Parathyroid adenoma (tissue), 2 donors: ENCODE results near the gene OCA2.
"Not testable (repeated sequence)": the region's sequence is repeated elsewhere in the genome, so short reads cannot be mapped to it uniquely, and the experiment has no call there.

Source experiments
- H2AFZ ChIP-seq: fragments of 300-600 bp; sonication (generic); one replicate; pipeline ENCODE4 v1.7.0; 2017; ENCODE audit warnings: antibody characterized with exemption, mild to moderate bottlenecking
- H3K27ac ChIP-seq: fragments of 300-600 bp; sonication (generic); one replicate; pipeline ENCODE4 v1.7.0; 2017
- H3K27me3 ChIP-seq: fragments of 300-600 bp; sonication (generic); one replicate; pipeline ENCODE4 v1.7.0; 2017; ENCODE audit warnings: low read length; ENCODE audit not compliant: control insufficient read depth, insufficient read depth
- H3K36me3 ChIP-seq: fragments of 300-600 bp; sonication (generic); one replicate; pipeline ENCODE4 v1.7.0; 2017; ENCODE audit warnings: low read length; ENCODE audit not compliant: control insufficient read depth, insufficient read depth
- H3K4me1 ChIP-seq: fragments of 300-600 bp; sonication (generic); one replicate; pipeline ENCODE4 v1.7.0; 2017; ENCODE audit warnings: control low read depth
- H3K4me2 ChIP-seq: fragments of 300-600 bp; sonication (generic); one replicate; pipeline ENCODE4 v1.7.0; 2017; ENCODE audit warnings: low read length
- H3K4me3 ChIP-seq: fragments of 300-600 bp; sonication (generic); one replicate; pipeline ENCODE4 v1.7.0; 2017; ENCODE audit warnings: low read depth, low read length
- H3K79me2 ChIP-seq: fragments of 300-600 bp; sonication (generic); one replicate; pipeline ENCODE4 v1.7.0; 2017; ENCODE audit warnings: control low read depth
- H3K9ac ChIP-seq: fragments of 300-600 bp; sonication (generic); one replicate; pipeline ENCODE4 v1.7.0; 2017; ENCODE audit warnings: mild to moderate bottlenecking
- H3K9me3 ChIP-seq: fragments of 300-600 bp; sonication (generic); one replicate; pipeline ENCODE4 v1.7.0; 2017; ENCODE audit warnings: low read length; ENCODE audit not compliant: control insufficient read depth
- TF ChIP-seq, protein P1 (sequence below): fragments of 300-600 bp; sonication (generic); IDR thresholded peaks from one replicate; pipeline ENCODE4 v1.7.0; 2017; ENCODE audit warnings: antibody characterized with exemption, mild to moderate bottlenecking
- donor health status: primary hyperparathyroidism.

OCA2 gene

DNA sequence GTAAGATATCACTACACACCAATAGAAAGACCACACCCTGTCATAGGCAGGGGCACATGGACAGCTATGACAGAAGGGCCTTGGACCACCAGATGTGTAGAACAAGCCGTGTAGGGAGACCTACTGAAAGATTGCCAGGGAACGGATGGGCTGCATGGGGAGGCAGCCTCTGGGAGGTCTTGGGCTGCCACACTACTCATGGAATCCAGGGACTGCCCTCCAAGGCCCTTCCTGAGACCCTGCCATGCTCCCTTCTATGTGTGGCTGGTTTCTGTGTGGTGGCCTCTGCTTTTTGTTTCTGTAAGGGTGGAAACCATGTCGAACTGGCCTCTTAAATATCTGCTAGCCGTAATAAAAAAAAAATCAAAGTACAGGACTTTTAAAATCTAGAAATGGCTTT is 86.9 kb downstream of the OCA2 start:
- TF ChIP-seq, protein P1, sequence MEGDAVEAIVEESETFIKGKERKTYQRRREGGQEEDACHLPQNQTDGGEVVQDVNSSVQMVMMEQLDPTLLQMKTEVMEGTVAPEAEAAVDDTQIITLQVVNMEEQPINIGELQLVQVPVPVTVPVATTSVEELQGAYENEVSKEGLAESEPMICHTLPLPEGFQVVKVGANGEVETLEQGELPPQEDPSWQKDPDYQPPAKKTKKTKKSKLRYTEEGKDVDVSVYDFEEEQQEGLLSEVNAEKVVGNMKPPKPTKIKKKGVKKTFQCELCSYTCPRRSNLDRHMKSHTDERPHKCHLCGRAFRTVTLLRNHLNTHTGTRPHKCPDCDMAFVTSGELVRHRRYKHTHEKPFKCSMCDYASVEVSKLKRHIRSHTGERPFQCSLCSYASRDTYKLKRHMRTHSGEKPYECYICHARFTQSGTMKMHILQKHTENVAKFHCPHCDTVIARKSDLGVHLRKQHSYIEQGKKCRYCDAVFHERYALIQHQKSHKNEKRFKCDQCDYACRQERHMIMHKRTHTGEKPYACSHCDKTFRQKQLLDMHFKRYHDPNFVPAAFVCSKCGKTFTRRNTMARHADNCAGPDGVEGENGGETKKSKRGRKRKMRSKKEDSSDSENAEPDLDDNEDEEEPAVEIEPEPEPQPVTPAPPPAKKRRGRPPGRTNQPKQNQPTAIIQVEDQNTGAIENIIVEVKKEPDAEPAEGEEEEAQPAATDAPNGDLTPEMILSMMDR = no peak
- no peaks in the 10 kb centered on the region for H3K36me3 ChIP-seq

DNA sequence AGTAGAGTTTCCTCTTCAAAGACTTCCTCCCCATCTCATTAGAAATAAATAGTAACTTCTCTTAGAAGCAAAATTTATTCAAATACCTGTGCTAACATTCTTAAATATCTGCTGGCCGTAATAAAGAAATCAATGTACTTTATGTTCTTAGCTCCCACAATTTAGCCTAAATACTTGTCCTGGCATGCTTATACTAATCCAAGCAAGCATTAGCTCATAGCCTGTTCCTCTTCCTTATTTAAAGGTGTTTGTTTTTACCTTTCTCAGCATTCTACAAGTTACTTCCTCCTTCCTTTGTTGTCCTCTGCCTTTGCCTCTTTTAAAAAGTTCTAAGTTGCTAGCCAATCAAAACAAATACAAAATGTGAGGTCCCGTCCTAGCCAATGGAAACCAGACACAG is 90.9 kb downstream of the OCA2 start:
- H3K4me3 ChIP-seq, H3K9ac ChIP-seq, H3K9me3 ChIP-seq, H3K27me3 ChIP-seq, H3K79me2 ChIP-seq, H3K4me1 ChIP-seq, H3K27ac ChIP-seq, H3K4me2 ChIP-seq, H3K36me3 ChIP-seq, H2AFZ ChIP-seq: not testable (repeated sequence)

More for the DNA sequence above, 86.9 kb downstream of the OCA2 start:
- Histone ChIP-seq H3K9me3 (no peaks in the 10 kb centered on the region), H3K79me2 (no peaks in the 10 kb centered on the region), H3K9ac (no peak overlapping the region), H3K27ac (no peak overlapping the region), H3K4me3 (no peak overlapping the region), H3K4me2 (no peak overlapping the region), H2AFZ (no peak overlapping the region), H3K4me1 (no peaks in the 10 kb centered on the region), H3K27me3 (no peaks in the 10 kb centered on the region)

DNA sequence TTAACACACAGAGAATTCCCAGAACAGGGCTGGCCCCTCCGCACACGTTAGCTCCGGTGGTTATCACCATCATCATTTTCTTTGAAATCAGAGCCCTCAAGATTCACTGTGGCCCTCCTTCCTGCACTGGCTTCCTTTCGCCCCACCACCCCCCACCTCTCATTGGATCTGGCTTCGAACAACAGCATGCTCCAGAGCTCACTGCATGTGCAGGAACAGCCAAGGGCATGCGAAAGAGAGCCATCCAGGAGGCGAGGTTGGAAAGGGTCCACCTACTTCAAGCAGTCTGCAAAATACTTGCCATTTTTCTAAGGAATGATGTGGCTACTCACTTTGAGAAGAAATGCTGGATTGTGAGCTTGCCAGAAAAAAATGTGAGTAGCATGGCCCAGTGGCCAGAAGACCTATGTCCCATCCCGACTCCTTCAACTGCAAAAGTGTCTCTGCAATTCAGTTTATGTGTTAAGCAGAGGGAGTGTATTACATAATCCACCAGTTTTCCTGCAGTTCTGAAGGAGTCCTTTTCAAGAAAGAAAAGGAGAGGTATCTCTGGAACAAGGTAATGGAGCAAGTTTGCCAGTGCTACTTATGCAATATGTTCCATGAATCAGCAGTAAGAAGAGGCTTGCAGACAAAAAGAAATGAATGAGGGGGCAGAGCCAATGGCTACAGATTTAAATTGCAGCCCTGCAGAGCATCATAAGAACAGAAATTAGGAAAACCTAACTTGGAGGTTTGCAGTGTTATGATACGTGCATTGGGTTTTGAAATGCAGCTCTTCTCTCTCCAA is 92.8 kb downstream of the OCA2 start:
- Histone ChIP-seq H2AFZ (no peak overlapping the region), H3K27me3 (no peaks in the 10 kb centered on the region), H3K4me1 (no peaks in the 10 kb centered on the region), H3K9me3 (no peaks in the 10 kb centered on the region), H3K9ac (no peak overlapping the region), H3K4me2 (no peak overlapping the region), H3K27ac (no peak overlapping the region), H3K79me2 (no peaks in the 10 kb centered on the region), H3K36me3 (no peaks in the 10 kb centered on the region), H3K4me3 (no peak overlapping the region)
- TF ChIP-seq, protein P1 = no peak

DNA sequence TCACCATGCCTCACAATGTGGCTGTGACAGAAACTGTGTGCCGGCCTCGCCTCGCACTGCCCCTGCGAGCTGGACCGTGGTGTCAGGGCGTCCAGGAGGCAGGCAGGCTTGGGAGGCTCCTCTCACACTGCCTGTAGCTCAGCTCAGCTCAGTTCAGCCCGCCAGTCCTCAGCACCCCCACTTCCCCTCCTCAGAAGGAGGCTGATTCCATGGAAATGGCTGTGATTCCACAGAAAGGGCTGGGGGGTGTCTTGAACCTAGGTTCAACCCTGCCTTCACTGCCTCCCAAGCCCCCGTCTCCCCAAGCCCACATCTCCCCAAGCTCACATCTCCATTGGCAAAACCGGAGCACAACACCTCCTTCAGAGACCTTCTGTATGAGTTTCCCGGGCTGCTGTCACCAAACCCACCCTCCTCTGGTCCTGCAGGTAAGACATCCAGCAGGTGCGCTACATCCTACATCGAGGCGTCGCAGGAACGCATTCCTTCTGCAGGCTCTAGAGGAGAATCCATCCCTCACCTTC is 94.0 kb downstream of the OCA2 start:
- Histone ChIP-seq H3K9me3 (no peaks in the 10 kb centered on the region), H3K27me3 (no peaks in the 10 kb centered on the region), H3K4me1 (no peaks in the 10 kb centered on the region), H3K79me2 (no peaks in the 10 kb centered on the region), H3K4me2 (no peak overlapping the region), H2AFZ (no peak overlapping the region), H3K9ac (no peak overlapping the region), H3K36me3 (no peaks in the 10 kb centered on the region), H3K27ac (no peak overlapping the region), H3K4me3 (no peak overlapping the region)
- TF ChIP-seq, protein P1 = no peak

DNA sequence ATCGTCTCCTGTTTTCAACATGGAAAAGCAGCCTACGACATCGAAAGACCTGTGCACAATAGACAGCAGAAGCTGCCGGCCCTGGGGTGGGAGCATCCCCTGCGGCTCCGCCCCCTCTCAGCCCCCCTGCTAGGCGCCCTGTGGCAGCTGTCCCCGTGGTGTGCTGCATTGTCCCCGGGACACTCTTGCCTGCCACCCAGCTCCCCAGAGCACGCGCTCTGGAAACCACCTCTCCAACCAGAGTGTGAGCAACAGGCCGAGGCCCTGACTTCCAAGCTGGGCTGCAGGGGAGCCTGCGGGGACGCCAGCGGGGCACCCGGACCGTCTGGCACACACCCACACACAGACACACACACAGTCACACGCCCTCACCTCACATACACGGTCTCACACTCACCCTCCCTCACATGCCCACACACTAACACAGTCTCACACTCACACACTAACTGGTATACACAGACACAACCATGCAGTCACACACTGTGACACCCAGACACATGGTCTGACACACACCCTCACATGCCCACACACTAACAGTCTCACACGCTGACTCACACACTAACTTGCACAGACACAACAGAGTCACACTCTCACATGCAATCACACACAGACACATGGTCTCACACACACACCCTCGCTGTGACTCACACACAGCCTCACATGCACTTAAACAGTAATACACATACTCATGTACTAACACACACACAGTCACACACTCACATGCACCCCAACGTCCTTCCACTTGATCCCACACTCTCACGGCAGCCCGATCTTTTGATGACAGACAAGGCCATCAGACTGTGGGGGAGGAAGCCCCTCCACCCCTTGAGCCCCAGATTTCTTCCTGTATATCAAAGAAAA is 94.7 kb downstream of the OCA2 start:
- Histone ChIP-seq H3K4me1 (no peaks in the 10 kb centered on the region), H3K27me3 (no peaks in the 10 kb centered on the region), H3K4me2 (no peak overlapping the region), H3K9ac (no peak overlapping the region), H3K4me3 (no peak overlapping the region), H3K79me2 (no peaks in the 10 kb centered on the region), H3K27ac (no peak overlapping the region), H3K36me3 (no peaks in the 10 kb centered on the region), H2AFZ (no peak overlapping the region), H3K9me3 (no peaks in the 10 kb centered on the region)
- TF ChIP-seq, protein P1 = no peak
